HG02884 (cell line): ENCODE results near the gene GALK1.

Experiments
- ATAC-seq: cut with Tn5 transposase; IDR thresholded peaks from one replicate; pipeline ENCODE4 v1.9.1; 2021; ENCODE audit warnings: mild to moderate bottlenecking, moderate library complexity; ENCODE audit not compliant: unreplicated experiment

The GALK1 gene

DNA sequence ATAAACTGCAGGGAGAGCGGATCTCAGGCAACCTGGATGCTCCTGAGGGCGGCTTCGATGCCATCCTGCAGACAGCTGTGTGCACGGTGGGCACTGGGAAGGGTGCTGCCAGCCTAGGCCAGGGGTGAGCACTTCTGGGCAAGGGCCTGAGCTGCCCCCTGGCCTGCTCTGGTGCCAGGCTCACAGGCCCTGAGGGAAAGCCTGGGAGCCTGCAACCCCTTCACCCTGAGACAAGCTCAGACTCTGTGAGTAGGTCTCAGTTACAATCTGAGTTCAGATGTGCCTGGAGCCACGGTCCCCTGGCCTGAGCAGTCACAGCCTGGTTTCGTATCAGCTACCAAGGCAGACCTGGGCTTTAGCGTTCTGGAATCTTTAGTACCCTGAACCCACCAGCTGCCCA, 35.6 kb downstream of the GALK1 start:
- ATAC-seq = no peak

DNA sequence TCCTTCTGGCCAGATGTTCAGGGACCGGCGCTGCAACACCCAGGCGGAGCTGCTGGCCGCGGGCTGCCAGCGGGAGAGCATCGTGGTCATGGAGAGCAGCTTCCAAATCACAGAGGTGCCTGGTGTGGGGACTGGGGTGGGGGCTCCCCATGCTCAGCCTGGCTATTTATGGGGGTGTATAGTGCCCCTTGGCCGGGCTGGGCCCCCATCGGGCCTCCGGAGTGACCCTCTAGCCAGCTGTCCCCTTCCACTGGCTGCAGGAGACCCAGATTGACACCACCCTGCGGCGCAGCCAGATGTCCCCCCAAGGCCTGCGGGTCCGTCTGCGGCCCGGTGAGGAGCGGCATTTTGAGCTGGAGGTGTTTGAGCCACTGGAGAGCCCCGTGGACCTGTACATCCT, 37.6 kb downstream of the GALK1 start:
- no peak for ATAC-seq

DNA sequence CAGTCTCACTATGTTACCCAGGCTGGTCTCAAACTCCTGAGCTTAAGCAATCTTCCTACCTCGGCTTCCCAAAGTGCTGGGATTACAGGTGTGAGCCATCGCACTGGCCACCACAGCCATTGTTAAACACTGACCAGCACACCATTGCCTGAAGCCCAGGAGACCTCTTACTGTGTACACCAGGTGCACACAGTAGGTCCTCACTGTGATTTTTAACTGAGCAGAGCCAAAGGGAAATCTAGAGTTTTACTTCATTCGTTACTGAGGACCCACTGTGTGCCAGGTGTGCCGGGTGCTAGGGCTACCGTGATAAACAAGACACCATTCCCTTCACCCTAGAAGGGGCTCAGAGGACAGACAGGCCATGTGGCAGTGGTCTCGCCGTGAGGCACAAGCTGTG, 39.5 kb downstream of the GALK1 start:
- no peak for ATAC-seq

DNA sequence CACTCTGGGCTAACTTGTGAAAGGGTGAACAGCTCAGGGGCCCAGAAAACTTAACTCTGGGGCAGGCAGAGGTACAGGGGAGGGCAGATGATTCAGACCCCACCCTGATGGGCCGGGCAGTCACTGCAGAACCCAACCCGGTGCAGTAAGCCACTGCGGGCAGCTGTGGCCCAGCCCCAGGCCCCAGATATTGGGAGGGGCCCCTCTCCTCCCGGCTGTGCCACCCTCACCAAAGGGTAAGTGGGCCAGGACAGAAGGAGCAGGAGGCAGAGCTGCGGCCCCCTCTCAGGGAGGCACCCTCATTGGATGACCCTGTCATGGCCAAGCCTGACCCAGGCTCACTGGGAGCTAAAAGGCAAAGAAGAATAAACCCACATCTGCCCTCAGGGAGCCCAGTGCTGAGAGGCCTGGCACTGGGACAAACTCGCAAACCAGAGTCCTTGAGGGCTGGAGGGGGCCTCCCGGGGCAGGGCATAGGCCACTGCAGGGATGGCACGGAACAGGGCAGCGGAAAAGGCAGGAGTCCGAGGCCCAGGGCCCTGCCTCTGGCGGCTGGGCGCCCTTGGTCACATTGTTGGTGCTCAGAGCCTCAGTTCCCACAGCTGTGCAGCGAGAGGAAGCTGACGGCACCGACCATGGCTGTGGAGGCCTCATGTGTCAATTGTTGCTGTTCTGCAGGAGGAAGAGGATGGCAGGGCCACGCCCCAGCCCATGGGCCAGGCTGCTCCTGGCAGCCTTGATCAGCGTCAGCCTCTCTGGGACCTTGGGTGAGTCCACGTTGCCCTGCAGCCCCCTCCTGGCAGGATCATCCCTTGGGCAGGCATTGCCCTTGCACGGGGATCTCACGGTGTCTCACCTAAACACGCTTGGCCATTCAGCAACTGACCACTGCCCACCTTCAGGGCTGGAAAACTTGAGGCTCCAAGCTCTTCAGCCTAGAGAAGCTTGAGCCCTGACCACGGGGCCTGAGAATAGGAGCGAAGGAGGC, 40.7 kb downstream of the GALK1 start:
- no peak for ATAC-seq

DNA sequence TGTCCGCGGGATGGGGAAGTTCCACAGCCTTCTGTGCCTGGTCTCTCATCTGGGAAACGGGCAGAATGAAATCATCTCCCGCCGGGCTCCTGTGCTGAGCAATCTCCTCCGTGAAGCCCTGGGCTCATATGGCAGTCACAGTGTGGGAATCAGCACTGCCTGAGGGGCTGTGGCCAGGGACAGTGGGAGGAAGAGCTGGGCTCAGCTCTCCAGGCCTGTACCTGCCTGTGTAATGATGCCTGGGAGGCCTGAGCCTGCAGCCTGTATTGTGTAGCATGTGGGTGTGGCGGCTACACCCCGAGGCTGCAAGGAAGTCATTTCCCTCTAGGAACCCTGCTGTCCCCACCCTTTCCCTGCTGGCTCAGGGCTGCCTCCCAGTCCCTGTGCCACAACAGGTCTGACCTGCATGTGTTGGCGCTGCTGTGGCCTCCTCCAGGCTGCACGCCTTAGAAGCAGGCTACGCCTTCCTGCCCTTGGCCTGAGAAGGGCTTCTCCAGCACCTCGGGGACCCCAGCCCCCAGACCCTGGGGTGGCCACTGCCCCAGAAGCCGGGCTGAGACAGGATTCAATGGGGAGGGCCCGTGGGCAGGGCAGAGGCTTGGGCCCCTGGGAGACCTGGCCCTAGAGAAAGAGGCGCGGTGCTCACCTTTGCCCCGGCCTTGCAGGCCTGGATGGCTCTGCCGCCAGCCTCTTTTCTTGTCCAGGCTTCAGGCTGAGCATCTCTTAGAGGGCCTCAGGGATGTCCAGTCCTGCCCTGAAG, 41.6 kb downstream of the GALK1 start:
- no peak for ATAC-seq

DNA sequence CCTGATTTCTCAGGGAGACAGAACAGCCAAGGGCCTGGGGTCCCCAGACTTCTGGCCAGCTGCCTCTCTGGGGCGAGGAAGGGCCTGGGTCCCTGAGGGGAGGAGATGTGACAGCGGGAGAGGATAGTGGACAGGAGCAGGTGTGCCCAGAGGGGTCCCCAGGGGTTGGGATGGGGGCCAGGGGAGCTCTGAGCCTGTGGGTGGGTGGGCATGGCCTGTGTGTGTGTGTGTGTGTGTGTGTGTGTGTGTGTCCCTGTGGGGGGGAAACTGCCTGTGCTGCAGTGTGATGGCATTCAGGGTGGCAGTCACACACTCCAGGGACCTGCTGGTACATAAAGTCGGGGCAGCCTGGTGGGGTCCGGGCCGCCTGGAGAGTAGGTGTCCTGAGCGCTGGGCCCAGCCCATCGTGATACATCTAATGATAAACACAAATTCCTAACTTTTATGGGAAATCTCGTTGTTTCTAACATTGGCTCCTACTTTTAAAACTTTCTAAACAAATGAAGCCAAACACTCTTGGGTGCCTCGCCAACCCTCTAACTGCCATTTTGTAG, 42.4 kb downstream of the GALK1 start:
- no peak for ATAC-seq

DNA sequence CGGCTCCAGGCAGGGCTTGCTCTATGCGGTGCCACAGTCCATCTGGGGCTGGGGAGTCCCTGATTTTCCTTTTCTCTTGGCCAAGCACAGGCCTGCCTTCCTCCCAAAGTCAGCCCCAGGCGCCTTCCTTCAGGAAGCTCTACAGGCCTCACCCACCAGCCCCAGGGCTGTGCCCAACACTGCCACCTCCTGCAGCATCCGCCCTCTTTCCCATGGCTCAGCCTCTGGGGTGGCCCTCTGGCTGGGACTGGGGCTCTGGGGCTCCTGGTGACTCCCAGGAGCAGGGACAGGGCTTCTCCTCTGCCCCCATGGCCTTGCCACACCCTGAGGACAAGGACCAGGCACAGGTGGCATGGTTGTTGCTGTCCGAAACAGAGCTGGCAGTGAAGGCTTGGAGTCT, 42.9 kb downstream of the GALK1 start:
- ATAC-seq = no peak

DNA sequence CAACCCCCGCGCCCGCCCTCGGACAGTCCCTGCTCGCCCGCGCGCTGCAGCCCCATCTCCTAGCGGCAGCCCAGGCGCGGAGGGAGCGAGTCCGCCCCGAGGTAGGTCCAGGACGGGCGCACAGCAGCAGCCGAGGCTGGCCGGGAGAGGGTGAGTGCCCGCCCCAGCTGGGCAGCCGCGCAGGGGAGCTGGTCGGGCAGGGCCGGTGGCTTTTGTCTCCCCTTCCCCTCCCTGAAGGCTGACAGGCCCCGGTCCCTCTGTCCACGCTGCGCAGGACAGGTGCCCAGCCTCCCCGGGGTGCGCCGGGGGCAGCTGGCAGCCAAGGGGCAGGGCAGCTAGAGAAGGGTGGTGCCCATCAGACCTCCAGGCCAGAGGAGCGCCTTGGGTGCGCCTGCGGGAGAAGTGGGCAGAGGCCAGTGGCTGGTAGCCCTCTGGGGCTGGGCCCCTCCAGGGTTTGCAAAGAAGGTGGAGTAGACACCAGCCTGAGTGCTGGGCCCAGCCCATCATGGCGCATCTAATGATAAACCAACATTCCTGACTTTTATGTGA, 43.5 kb downstream of the GALK1 start:
- ATAC-seq = no peak

DNA sequence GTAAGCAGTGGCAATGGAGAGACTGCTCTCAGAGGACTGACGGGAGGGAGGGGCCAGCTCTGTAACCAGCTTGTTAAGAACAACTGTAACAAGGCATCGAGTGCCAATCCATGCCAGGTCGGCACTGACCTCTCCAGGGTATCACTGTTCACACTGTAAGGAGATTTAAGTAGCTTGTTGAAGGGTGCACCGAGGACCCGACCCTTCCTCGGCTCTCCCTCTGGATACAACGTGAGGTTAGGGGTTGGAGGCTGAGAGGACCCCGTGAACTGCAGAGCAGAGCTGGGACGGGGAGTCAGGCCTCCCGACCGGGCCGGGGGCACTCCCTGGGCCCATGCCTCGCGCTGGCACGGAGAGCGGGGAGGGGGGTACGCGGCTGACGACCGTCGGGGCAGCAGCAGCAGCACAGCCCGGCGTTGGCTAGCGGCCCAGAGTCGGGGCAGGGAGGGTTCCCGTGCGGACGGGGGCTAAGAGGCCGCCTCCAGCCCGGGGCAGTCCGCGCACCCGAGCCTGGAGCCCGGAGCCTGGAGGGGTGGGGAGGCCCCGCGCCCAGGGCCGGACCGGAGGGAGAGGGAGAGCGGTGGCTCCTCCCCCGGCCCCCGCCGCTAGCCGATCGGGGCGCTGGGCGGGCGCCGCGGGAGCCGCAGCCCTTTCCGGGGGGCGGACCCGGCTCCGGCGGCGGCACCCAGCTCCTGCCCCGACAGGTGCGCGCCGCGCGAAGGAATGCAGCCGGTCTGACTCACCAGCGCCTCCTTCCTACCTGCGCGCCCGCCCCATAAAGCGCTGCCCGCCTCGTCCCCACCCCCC, 44.1 kb downstream of the GALK1 start, which contains the start of gene ITGB4:
TSS of gene ITGB4 (plus strand) at position 804 of the 807 bp plus-strand sequence. CDS start 3,245 bp downstream, outside the sequence.
- no peak for ATAC-seq

DNA sequence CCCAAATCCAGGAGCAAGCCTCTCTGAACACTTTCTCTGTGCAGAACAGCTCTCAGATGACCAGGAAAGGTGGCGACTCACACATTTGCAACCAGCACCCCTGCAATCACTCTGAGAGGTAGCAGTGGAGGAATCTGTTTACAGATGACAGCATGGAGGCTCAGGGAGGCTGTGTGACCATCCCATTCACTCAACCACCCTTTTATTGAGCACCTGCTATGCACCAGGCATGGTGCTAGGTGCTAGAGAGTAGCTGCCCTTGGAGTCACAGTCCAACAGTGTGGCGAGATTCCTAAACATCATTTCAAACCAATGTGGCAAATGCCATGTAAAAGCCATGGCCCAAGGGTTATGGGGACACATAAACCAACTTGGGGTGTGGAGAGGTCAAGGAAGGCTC, 45.3 kb downstream of the GALK1 start:
- ATAC-seq = no peak

DNA sequence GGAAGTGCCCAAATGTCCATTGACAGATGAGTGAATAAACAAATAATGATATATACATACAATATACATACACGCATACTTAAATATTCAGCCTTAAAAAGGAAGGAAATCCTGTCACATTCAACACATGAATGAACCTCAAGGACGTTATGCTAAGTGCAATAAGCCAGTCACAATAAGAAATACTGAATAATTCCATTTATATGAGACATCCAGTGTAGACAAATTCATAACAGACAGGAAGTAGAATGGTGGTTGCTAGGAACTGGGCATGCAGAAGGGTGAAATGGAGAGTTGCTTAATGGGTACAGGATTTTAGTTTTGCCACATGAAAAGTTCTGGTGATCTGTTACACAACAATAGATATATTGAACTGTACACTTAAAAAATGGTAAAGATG, 52.5 kb downstream of the GALK1 start:
- no peak for ATAC-seq
